OCI-LY1 (cell line): ENCODE results near the gene NUDT2.

Source experiments
- CTCF ChIP-seq: fragments of 200-600 bp; sonication (generic), shearing (Covaris generic); IDR thresholded peaks from 2 replicates; pipeline ENCODE4 v1.5.1; 2017; ENCODE audit warnings: mild to moderate bottlenecking, antibody characterized with exemption, low read length, moderate library complexity, mixed read lengths
- EZH2 ChIP-seq: fragments of 200-600 bp; sonication (generic), shearing (Covaris generic); IDR thresholded peaks from 2 replicates; pipeline ENCODE4 v1.8.0; 2017; ENCODE audit warnings: borderline replicate concordance, mixed run types, mild to moderate bottlenecking, antibody characterized with exemption, low read length, moderate library complexity, mixed read lengths

- TF ChIP-seq EZH2 (no peak), CTCF (no peak)
Measured at GRCh38 chr9:34346873-34347799, 17.8 kb downstream of the NUDT2 start.
